ENCODE results near the gene FAM174B.
A peak's percentile ranks its signal among the peaks of the same experiment; 100 is the strongest.
"Not testable (repeated sequence)": the region's sequence is repeated elsewhere in the genome, so short reads cannot be mapped to it uniquely, and the experiment has no call there.

Gene FAM174B

DNA sequence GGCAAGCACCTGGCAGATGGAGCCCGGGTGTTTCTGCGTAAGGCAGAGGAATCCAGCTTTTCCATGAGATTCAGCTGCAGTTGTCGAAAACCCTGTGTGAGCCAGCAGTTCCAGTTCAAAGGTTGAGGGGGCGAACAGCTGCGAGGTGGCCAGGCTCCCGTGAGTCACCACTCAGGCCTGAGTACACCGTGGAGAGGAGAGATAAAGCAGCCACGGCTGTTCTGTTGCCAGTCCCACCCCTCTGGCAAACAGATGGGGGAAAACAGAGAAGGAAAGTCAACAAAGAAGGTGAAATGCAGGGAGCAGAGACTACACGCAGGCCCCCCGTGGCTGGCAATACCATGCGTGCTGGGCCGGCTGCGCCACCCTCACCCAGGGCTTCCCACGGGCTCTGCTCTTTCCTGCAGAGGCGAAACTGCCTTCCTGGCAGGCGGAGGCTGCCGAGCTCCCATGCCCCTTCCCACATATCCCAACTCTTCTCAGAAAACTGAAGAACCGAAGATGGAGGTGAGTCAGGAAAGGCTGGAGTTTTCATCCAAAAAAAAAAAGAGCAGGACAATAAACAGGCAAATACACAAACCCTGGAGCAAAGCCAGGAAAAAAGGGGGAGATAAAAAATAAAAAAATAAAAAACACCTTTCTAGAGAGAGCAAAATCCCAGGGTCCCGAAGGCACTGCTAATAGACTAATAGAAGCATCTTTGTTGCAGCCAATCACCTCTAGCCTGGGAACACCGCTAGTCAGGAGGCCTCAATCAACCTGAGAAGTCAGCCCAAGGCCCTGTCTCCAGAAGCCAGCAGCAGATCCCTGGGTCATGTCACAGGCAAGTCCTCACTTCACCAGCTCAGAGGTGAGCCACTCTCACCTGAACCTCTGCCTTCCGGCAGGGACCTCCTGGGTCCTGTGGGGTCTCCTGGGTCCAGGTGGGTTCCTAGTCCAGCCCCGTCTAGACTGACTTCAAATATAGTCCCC lies 37.7 kb downstream of the FAM174B start:
- DNase-seq (ENCODE audit: low spot score) = no peak

DNA sequence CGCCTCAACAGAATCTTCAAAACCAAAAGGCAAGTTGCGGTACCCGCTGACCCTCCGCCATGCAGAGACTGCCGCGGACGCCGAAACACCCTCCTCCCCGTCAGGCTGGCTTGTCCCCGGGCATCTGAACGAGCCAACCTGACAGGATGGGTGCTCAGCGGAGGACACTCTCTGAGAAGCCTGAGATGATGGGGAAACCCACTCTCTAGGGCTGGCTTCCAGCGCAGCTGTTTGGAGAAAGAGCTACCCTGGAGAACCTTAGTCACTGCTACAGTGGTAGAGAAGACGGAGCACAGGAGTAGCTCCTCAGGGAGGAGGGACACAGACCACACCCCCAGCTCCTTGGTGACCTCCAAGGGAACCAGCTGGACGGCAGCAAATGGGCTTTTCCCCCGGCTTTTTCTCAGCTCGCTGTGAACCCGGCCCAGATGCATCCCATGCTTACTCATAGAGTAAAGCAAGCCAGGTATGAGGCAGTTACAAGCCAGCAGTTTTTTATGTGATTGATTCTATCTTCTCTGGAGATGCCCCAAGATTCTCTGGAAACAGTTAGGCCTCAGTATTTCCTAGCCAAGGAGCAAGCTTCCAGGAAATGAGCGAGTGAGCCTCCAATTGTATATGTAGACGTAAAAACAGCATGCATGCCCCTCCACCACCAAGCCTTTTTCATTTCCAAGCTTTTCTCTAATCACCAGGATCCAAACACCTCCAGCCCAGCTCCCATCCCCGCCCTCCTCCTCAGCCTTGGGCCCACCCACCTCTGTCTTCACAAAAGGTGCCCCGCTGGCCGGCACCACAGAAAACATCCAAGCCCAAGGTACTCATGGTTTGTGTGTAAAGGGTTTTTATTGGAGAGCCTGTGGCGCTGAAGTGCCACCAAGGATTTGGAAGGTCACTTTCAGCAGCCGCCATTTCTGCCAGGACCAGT lies 38.7 kb downstream of the FAM174B start:
- no peak for DNase-seq (ENCODE audit: low spot score)

DNA sequence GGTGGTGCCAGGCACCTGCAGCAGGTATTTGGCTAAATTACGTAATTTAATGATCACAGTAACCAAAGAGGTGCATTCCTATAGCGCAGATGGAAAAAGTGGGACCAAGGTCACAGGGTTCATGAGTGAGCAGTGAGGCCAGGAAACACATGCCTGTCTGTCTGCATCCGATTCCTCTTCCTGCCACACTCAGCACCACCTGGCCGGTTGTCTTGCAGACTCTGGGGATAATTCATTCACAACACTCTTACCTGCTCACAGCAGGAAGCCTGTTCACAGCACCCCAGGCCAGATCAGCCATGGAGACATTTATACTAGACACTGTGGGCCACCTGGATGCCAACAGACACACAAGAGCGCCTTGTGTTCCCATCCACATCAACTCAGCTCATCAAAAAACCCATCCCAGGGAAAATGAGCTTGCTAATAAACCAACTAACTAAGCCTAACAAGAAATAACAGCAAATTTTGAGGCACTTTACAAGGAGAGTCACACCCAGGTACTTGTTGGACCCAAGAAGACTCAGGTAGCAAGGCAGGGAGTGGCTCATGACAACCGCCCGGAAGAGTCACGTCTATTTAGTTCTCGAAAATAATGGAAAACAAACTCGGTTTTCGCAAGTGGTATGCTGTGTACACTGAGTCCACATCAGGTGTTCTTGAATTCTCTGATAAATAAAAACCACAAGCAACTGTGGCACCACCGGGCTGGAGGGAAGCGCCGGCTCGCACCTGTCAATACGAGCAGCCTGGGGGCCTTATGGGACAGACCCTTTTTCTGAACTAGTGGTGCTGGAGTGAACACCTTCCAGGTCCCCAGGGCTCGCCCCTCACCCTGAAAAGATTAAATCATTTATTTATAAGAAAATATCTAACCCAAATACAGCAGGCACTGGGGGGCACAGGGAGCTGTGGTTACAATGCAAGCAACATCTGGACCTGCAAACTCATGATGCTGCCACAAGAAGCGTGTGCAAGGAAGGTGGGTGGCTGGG lies 40.5 kb downstream of the FAM174B start:
- no peak for DNase-seq (ENCODE audit: low spot score)

DNA sequence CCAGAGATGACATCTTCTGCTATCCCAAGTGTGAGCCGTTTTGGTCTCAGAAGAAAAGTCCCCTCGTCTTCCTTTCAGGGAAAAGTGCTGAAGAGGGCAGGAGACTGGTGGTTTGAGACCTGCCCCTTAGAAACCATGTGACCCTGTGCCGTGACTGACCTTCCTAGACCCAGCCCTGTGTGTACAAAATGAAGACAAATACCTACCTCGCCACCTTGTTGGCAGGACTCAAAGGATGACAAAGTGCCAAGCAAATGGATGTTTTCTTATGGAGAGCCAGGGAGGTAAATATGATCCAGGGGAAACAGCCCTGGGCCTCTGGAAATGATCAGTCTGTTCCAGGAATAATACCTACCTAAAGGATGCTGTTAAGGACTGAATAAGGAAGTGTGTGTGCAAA lies 41.3 kb downstream of the FAM174B start:
- no peak for DNase-seq (ENCODE audit: low spot score)

DNA sequence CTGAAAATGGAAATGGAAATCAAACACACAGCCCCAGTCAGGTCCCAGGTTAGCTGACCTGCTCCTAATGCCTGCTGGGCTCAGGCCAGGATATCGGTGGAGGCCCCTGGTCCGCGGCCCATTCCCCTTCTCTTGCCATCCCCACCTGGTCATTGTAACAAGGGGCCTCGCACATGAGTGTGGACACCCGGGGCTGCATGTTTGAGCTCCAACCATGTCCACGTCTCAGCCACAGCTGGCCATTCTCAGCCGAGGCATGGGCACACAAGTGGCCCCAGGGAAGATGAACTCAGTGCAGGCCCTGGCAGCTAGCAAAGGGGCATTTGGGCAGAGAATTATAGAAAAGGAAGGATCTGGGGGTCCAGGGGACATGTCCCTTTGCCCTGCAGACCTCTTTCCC lies 41.7 kb downstream of the FAM174B start:
- no peak for DNase-seq (ENCODE audit: low spot score)

DNA sequence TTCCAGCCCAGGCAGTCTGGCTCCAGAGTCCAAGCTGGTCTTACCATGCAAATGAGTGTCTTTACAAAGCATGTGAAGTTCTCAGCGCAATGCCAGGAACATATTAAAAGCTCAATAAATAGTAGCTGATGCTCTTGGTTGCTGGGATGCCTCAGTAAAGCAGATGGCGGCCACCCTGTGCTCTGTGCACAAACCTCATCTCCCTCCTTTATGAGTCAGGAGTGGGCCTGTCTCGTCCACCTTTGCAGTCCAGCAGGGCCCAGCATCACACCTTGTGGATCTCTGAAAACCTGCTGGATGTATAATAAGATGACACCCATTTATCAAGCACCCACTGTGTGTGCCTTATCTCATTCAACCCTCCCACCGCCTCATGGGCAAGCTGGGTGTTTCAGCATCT lies 42.7 kb downstream of the FAM174B start:
- DNase-seq (ENCODE audit: low spot score) = no peak

DNA sequence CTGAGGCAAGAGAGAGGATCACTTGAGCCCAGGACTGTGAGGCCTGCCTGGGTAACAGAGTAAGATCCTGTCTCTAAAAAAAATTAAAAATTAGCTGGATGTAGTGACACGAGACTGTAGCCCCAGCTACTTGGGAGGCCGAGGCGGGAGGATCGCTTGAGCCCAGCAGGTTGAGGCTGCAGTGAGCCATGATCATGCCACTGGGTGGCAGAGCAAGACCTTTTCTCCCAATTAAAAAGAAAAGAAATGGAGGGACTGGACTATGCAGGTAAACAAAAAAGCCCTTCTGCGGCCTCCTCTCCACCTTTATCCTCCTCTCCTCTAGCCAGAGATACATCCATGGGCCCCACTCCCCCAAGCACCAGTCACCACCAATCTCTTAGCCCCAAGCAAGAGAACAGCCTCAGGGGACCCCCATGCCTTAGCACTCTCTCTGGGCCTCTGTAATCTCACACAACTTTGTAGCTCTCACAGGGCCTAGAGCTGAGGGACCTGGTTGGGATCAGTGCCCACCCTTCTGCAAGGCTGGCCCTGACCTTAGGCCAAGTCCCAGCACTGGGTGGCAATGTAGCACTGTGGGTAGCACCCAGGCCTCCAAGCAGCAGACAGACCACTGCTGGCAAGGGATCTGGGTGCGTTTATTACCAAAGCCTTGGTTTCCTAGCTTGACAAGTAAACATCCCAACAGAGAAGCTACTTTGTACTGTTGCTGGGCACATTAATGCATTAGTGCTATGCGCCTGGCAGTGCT lies 43.4 kb downstream of the FAM174B start:
- peak; percentile 67 for DNase-seq (ENCODE audit: low spot score)

DNA sequence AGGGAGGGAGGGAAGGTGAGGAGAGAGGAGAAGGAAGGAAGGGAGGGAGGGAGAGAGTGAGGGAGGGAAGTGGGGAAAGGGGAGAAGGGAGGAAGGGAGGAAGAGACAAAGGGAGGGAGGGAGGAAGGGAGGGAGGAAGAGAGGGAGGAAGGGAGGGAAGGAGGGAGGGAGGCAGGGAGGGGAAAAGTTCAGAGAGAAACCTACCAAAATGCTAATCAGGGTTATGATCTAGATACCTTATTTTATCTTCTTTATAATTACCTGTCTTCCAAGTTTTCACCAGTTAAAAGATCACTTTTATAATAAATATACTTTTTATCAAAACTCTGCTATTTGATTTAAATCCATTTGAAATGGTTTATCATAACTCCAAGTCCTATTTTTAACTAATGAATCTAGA lies 44.4 kb downstream of the FAM174B start:
- DNase-seq (ENCODE audit: low spot score) = no peak

DNA sequence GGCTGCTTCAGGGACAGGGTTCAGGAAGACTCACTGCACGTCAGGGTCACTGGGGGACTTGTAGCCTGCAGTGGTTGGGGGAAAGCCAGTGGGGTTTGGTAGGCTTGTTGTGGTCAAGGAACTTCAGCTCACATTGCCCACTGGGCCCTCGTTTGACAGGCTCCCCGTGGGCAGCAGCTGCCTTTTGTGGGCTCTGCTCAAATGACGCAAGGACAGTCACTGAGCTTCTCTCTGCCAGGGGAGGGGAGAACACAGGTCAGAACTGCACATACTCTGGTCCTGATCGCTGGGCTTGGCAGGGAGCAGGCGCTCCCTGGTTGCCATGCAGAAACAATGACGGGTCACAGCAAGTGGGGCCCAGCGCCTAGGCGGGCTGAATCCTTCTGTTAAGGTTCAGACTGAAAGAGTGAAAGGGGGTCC lies 45.5 kb downstream of the FAM174B start:
- no peak for DNase-seq (ENCODE audit: low spot score)

DNA sequence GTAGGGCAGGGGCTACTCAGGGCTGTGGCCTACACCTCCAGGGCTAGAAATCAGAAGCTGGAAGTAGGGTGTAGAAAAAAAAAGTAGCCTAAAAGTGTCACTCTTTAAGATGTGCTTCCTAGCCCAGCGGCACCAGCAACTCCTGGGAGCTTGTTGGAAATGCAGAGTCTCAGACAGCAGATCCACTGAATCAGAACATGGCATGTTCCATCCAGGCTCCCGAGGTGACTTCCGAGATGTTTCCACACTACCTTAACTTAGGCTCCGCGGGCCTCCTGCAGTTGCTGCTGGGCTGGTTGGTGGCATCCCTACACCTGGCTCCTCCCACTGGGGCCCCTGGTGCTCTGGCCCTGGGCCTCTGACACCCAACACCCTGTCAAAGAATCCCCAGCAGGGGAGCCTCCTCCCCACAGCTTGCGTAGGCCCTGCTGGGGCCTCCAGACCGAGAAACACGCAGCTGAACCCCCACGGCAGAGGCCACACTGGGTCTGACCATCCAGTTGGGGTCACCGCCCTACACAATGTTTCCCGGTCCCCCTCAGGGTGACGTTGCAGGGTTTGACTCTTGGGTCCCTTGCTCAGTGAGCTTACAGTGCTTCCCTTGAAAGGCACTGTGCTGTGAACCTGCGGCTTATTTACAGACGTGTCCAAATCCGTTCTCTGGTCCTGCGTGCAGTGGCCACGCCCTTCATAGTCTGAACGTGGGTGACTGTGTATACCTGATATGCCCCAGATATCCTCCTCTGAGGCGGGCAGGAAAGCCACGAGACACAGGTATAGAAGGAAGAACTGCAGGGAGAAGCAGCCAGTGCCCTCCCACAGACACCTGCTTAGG lies 46.5 kb downstream of the FAM174B start:
- DNase-seq (ENCODE audit: low spot score) = no peak

DNA sequence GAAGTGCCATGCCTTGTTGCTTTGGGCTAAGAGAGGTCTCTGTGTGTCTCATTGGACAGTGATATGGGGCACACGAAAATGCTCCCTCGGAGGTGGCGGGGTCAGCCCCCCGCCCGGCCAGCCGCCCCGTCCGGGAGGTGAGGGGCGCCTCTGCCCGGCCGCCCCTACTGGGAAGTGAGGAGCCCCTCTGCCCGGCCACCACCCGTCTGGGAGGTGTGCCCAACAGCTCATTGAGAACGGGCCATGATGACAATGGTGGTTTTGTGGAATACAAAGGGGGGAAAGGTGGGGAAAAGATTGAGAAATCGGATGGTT lies 48.8 kb downstream of the FAM174B start:
- DNase-seq (ENCODE audit: low spot score) = not testable (repeated sequence)

DNA sequence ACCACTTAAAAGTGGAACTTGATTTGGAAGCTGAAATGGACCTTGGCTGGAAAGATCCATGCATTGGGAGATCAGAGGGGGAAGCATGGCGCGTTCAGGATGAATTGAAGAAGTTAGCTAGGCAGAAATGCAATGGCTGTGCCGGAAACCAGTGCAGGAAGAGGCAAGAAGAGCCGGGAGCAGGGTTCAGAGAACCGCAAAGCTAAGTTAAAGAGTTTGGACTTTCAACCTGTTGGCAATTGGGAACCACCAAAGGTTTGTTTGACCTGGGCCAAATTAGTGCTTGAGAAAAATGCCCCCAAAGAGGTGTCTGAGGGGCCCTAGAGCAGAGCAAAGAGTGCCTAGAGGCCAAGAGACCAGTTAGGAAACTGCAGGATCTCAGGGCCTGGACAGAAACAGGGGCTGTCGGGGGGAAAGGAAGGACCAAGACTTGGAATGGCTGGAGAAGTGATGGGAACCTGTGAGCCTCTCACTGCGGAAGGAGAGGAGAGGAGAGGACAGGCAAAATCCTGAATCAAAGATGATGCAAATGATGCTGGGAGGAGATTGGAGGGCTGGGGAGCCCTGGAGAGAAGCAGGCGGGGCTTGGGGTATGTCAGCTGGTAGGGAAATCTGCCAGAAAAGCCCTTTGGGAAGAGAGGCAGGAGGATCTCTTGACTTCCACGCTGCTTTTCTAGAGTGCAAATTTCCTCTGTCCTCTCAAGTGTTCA lies 49.3 kb downstream of the FAM174B start:
- DNase-seq (ENCODE audit: low spot score) = no peak

DNA sequence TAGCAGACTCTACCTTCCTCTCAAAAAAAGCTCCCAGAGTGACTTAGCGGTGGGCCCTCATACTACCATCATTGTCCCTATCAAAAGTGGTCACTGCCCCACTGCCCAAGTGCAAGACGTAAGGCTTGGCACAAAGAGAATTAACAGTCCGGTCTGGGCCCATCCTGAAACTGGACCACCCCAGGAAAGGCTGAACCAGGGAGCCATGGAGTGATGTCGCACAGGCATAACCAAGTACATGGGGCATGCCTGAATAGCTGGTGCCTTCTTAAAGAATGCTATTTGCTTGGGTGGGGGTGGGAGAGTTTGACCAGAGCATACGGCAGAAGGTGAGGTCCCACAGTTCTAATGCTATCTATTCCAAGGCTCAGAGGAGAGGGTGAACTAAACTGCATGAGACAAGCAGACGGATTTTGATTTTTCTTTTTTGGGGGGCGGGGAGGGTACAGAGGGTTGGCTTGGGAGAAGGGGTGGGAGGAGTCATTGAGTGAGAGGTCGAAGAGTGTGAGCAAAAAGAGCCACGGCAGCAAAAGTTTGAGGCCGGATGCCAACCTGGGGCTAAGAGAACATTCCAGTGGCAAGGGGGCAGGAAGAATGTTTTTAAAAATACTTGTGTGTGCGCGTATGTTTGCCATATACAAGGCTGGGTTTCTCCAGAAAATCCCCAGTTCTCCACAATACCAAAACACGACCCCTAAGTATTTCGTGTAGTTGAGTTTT lies 50.2 kb downstream of the FAM174B start:
- no peak for DNase-seq (ENCODE audit: low spot score)

DNA sequence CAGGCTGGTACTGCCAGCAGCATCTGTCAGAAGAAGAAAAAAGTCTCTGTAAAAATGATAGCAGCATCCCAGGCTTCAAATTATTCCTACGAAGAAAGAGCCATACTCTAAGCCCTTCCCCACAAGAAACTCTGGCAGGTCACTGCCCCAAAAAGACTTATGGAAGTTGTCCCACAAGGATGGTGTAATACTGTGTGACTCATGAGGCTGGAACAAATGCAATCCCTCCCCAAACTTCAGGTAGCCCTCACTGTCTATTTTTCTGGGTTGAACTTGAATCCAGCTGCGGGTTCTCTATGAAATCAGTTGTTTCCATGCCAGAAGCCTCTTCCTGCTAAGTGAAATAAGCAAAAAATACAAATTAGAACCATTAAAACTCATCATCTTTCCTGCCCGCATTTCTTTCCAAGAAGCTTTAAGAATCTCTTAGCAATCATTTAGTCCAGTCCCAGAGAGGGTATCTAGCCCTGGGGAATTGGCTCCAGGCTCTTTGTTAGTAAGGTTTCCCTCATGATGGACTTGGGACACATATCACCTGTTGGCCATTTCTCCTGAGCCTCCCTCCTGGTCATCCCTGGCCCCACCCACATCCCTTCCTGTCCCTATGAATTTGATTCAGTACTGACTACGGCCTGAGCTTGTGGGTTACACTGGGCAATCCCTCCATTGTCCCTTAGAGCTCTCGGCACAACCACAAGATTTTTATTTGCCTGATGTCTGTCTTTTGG lies 51.7 kb downstream of the FAM174B start:
- no peak for DNase-seq (ENCODE audit: low spot score)

DNA sequence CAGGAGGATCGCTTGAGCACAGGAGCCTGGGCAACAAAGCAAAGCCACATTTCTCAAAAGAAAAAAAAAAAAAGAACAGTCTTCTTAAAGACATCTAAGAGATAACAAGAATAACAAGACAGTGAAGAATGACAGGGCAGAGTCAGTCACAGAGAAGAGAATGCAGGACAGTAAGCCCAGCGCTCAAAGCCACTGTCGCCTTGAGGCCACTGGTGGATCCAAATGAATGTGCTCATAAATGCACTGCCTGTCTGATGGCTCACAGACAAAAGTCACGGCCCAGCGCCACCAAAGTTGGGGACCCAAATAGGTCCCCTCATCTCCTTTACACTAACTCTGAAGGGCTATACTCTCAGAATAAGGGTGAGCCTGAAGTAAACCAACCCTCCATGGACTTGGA lies 52.3 kb downstream of the FAM174B start:
- DNase-seq (ENCODE audit: low spot score) = no peak

DNA sequence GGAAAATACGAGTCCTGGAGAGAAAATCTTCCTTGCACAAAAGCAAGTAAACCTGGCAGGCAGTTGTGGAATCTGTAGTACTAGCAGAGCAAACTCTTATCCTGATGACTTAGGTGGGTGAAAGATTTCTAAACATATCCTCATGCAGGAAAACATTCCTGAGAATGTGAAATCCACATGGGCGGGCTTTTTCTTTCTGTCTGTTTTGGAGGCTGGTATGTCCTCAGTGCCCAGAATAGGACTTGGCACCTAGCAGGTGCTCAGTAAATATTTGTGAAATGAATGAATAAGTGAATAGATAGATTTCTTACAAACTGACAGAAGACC lies 53.3 kb downstream of the FAM174B start:
- no peak for DNase-seq (ENCODE audit: low spot score)

DNA sequence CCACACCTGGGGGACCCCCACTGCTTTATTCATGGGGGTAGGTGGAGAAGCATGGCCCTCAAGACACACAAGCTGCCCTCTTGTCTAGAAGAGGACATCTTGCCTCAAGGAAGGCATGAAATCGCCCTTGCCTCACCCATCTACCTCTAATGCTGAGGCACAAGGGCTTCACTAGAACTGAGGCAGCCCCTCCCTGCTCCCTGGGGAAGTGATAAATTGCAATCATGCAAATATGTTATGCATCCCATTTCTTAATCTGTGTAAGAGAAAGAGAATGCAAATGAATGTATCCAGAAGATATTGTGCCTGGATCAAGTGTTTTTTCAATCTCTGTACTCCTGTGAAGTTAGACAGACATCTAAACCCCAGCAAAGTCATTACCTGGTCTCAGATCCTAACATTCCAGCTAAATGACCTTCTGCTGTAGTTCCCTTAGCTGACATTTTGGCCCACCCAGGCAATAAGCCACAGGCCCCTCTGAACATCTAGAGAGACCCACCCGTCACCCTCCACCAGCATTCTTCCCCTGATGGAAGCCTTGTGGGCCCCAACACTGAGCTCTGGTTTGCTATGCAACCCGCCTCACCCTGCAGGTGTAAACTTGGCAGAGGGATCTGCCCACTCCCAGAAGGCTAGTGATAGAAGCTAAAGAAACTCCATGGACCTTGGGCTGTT lies 53.8 kb downstream of the FAM174B start:
- DNase-seq (ENCODE audit: low spot score) = no peak

DNA sequence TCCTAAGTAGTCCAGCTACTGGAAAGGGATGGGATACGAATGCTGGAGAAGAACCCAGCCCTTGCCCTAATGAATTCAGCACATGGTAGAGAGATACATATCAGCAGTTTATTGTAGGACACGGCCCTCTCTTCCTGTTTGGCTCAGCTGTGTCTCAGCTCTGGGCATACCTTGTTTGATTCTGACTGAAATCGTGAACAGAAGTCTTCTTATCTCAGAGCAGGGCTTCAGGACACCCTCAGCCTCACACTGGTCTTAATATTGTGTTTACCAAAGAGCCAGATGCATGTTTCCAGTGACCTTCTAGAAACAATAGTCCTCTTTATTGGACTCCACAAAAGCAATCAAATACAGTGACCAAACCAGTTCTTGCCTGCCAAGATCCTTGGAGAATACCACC lies 54.7 kb downstream of the FAM174B start:
- no peak for DNase-seq (ENCODE audit: low spot score)
